Caki2 (cell line): ENCODE measurements around the gene INO80E. TPM values are rescaled to one million over a fixed set of nuclear protein-coding genes. Genes with fewer than 3 reads are reported as not detected.
A peak's percentile ranks its signal among the peaks of the same experiment; 100 is the strongest.
"Not testable (repeated sequence)": the region's sequence is repeated elsewhere in the genome, so short reads cannot be mapped to it uniquely, and the experiment has no call there.

Experiments
- DNase-seq: peaks from one replicate; pipeline ENCODE4 v3.0.0-alpha.2; 2015; ENCODE audit warnings: low read depth
- in situ Hi-C: cut with HindIII; loops from 2 replicates; pipeline ENCODE4 v1.10.0; 2016; ENCODE audit warnings: low sequenced_read_pairs, low pct_unique_long_range_greater_than_20kb, mixed read lengths
- total RNA-seq: library from RNA; depleted of rRNA; stranded (reverse); fragments of >200 nt; shearing (Covaris generic); gene quantifications from 2 replicates; pipeline ENCODE4 v1.2.3, GENCODE V29; 2014; ENCODE audit warnings: low replicate concordance

Gene INO80E
- total RNA-seq, 1 experiment from 2014 or later: 131 TPM

DNA sequence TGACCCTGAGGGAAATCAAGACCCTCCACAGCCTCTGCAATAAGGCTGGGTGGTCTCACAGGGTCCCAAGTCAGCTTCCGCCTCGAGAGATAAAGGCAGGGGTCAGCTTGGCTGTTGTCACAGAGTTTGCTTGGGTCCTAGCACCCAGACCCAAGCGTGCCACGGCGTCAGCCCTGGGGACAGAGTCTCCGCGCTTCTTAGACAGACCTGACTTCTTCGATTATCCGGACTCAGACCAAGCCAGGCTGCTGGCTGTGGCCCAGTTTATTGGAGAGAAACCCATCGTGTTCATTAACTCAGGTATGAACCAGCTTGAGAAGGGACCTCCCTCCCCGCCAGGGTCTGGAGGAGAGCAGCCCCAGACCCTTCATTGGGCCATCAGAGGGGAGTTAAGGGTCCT lies 27.5 kb downstream of the INO80E start:
- in situ Hi-C loops: no loop called here

DNA sequence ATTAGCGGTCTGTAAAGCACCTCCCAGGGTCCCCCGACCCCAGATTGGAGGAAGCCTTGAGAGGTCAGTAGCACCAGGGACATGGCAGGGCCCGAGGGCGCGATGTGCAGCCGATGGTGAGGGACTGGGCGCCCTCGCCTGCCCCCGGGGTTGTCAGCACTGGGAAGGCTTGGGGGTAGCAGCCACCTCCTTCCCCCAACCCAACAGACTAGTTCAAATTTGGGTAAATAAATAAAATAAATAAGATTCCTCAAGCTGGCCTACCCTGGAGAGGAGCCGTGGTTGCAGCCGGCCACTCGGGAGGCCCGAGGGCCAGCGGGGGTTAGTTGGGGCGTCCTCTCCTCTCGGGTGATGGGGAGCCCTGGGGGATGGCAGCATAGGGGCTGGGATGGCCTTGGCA lies 28.4 kb downstream of the INO80E start:
- in situ Hi-C loops: no loop called here
- DNase-seq: no peak

More for the DNA sequence above, 27.5 kb downstream of the INO80E start:
- DNase-seq: no peak

DNA sequence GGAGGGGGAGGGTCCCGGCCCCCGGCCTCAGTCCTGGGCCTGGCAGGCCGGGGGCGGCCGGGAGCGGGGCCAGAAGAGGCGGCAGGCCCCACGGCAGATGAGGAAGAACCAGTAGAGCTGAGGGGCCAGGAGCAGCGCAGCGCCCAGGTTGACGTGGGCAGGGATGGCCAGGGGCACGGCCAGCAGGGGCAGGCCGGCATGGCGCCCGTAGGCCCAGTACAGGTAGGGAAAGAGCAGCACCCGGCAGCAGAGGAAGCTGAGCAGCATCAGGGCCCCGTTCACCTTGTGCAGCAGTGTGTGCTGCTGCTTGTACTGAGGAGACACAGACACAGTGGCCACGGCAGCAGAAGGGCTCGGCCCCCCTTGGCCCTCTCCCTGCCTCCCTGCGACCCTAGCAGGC lies 29.1 kb downstream of the INO80E start:
- in situ Hi-C loops: no loop called here
- DNase-seq: no peak

DNA sequence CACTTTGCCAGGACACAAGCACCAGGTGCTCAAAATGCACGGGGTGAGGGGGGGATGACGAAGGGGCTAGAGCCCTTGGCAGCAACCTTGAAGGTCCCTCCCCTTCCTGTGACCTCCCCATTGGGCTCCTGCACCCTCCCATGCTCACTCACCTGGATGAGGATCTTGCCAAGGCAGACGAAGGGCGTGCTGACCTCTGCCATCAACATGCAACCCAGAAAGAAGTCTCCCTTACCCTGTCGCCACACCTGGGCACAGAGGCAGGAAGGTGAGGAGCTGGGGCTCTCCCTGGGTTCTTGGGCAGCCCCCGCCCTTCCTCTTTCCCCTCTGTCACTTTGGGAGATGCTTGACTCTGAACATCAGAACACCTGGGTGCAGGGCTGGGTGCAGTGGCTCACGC lies 29.5 kb downstream of the INO80E start:
- in situ Hi-C loops: no loop called here
- DNase-seq: no peak

- DNase-seq: no peak
- in situ Hi-C loops: no loop called here
These were observed 30.4 kb downstream of the INO80E start for GRCh38 chr16:30026449-30026848.

DNA sequence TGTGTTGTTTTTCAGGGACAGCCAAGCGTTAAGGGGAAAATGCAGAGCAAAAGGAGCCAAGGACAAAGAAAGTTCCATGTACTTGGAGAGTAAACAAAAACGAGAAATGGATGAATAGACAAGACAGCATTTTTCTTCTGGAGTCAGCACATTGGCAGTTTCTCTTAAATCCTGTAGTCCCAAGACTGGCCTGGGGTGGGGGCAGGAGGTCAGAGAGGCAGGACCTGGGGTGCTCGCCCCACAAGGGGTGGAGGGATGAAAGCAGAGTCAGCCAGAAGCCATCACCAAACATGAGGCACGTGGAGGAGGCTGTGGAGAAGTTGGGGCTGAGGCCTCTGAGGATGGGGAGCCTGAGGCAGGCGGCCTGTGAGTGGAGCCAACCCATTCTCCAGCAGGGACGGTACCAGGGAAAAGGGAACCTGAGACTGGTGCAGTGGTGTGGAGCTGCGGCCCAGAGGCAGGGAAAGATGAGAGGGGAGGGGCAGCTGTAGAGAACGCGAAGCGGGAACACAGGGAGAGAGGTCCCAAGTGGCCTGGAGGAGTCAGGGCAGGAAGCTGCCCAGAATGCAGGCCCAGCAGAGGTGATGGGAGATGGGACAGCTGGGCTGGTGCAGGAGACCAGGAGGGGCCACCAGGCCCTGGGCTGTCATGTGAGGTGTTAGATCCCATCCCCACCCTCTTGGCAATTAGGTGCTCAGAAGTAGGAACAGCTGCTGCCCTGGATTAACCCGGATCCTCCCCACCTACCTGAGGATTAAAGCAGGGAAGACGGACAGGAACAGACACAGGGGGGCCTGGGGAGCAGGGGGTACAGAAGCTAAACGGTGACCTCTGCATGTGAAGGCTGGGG lies 31.8 kb downstream of the INO80E start:
- in situ Hi-C loops: no loop called here
- no peak for DNase-seq

GRCh38 chr16:30028438-30029076 lies 32.5 kb downstream of the INO80E start:
- DNase-seq: peak; percentile 49
- in situ Hi-C loops: no loop called here

DNA sequence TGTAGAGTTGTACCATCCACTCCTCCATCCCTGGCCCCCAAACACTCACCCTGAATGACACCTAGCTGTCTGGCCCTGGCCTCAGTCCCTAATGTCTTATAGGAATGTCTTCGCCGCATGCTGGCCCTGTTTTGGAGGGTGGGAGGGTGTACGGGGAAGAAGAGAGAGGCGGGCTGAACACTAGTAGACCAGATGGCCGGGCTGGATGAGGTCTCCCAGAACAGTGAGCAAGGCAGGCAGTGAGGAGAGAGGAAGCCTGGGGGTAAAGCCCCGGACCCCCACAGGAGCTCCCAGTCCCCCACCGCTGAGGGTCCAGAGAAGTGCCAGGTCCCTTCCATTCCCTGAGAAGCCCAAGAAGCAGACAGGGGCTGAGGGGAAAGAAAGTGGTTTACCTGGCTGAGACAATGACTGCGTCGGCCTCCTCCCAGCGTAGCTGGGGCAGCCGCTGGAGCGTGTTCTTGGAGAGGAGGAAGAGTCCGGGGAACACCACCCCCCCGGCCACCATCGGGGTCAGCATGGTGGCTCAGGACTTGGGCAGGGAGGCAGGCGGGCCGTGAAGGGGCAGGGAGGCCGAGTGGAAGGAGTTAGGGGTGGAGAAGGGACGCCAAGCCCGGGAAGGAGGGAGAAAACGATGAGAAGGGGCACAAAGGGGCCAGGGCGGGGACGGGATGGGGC lies 34.1 kb downstream of the INO80E start:
- DNase-seq: no peak
- in situ Hi-C loops: no loop called here

- in situ Hi-C loops: no loop called here
These were observed 34.9 kb downstream of the INO80E start, which contains the start of gene TLCD3B for GRCh38 chr16:30030841-30031413. Gene TLCD3B, minus strand, starts transcription at chr16:30031271. Its CDS starts 744 bp downstream, at chr16:30030527.

GRCh38 chr16:30031477-30031918 lies 35.5 kb downstream of the INO80E start:
- no peak for DNase-seq
- in situ Hi-C loops: no loop called here

More at GRCh38 chr16:30030841-30031413, 34.9 kb downstream of the INO80E start, which contains the start of gene TLCD3B:
- DNase-seq: no peak

DNA sequence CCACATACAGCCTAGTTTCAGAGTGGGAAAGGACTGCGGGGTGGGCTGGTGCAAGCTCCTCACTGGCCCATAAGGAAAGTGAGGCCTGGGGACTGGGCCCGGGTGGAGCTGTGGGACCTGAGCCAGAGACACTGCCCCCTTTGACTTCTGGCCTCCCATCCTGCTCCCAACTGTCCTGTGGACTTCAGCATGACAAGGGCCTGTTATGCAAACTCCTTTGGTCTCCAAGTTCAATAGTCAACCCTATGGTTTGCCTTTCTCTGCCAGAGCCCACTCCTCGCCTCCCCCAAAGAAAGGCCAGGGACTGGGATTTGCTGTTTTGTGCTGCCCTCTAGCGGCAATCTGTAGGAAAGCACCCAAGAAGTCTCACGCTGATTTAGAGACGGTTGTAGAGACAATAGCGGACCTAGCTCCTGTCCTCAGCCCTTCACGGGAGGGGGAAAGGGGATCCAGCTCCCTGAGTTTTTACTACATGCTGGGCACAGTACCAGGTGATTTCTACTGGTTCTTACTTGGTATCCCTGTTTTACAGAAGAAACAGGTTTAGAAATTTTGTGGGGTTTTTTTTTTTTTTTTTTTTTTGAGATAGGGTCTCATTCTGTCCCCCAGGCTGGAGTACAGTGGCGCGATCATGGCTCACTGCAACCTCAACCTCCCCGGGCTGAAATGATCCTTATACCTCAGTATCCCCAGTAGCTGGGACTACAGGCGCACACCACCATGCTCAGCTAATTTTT lies 36.2 kb downstream of the INO80E start:
- in situ Hi-C loops: no loop called here
- DNase-seq: peak; percentile 56

GRCh38 chr16:30033270-30033669 lies 37.2 kb downstream of the INO80E start:
- in situ Hi-C loops: no loop called here
- no peak for DNase-seq

DNA sequence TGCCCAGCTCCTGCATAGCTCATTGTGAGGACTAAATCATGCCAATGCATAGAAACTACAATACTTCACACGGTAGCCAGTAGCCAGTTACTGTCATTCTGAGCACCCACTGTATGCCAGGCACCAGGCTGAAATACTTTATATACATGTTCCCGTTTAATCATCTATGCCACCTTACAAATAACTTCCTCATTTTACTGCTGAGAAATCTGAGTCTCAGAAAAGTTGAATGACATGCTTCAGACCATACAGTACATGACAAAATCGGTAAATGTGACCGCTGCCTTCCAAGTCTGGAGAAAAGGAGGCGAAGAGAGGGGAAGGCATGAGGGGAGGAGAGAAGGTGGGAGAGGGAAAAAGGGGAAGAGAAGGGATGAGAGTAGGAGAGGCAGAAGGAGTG lies 44.2 kb downstream of the INO80E start:
- in situ Hi-C loops: no loop called here
- no peak for DNase-seq

DNA sequence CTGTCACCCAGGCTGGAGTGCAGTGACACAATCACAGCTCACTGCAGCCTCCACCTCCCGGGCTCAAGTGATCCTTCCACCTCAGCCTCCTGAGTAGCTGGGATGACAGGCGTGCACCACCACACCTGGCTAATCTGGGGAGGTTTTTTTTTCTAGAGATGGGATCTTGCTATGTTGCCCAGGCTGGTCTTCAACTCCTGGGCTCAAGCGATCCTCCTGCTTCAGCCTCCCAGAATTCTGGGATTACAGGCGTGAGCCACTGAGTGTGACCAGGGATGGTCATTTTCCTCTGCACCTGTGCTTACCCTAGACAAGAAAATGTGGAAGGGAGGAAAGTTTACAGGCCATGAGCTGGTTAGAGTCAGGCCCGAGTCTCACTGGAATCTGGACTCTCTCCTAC lies 44.6 kb downstream of the INO80E start:
- in situ Hi-C loops, DNase-seq: not testable (repeated sequence)

GRCh38 chr16:30041841-30042240 lies 45.8 kb downstream of the INO80E start:
- in situ Hi-C loops: no loop called here
- DNase-seq: no peak

GRCh38 chr16:30046178-30046577 lies 50.1 kb downstream of the INO80E start:
- no peak for DNase-seq
- in situ Hi-C loops: no loop called here

- in situ Hi-C loops: no loop called here
- no peak for DNase-seq
These were observed 50.5 kb downstream of the INO80E start for GRCh38 chr16:30046588-30046987.

- in situ Hi-C loops: no loop called here
- DNase-seq: no peak
These were observed 53.8 kb downstream of the INO80E start for GRCh38 chr16:30049871-30050270.
